Esophagus squamous epithelium (tissue), 4 donors: ENCODE measurements around the gene GABRR1.

Experiments used
- POLR2A ChIP-seq, 4 donors: fragments of 450-650 bp; IDR thresholded peaks; one replicate each; pipeline ENCODE4 v1.6.1; 2017; ENCODE audit warnings: antibody characterized with exemption in 4 of 4, mild to moderate bottlenecking in 4 of 4, moderate library complexity in 3 of 4
- TF ChIP-seq, protein P1 (sequence below), 6 experiments: fragments of 450-650 bp in 4 of 6; fragments of 200-600 bp in 2 of 6; sonication (generic) in 2 of 6; IDR thresholded peaks; one replicate each; pipeline ENCODE4 v1.5.1; 2016 to 2019; ENCODE audit warnings: antibody characterized with exemption in 6 of 6, mild to moderate bottlenecking in 4 of 6, moderate library complexity in 4 of 6

DNA sequence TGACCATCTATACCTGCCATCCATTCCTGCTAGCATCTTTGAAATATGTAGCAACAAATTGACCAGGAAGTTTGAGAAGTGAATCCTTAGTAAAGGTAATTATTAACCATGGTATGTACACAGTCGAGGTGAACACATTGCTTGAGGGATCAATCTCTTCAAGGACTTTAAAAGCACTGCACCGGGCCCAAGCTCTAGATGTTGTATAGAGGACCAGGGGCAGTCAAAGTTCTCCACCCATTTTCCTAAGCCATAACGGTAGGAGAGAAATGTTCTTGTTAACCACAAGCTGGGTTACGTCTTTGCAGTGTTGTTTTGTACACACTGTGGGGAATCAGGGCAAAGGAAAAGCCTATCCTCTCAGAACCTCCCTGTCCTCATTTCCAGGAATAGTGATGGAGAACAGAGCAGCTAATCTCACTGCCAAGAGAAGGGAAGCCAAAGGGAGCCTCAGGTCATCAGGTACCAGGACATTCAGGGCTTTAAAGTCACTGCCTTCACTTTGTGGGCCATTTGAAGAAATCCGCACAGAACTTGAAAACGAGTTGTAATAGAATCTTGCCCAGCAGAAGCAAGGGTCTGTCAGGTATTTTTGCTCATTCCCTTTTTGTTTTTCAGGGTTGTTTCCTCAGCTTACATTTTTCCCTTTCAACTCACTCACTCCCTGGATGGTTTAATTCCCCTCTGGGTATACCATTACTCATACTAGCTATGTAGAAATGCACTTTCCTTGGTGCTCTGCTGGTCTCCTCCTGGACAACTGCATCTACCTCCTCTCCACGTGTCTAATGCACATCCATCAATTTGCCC lies 76.6 kb downstream of the GABRR1 start:
- TF ChIP-seq, protein P1, sequence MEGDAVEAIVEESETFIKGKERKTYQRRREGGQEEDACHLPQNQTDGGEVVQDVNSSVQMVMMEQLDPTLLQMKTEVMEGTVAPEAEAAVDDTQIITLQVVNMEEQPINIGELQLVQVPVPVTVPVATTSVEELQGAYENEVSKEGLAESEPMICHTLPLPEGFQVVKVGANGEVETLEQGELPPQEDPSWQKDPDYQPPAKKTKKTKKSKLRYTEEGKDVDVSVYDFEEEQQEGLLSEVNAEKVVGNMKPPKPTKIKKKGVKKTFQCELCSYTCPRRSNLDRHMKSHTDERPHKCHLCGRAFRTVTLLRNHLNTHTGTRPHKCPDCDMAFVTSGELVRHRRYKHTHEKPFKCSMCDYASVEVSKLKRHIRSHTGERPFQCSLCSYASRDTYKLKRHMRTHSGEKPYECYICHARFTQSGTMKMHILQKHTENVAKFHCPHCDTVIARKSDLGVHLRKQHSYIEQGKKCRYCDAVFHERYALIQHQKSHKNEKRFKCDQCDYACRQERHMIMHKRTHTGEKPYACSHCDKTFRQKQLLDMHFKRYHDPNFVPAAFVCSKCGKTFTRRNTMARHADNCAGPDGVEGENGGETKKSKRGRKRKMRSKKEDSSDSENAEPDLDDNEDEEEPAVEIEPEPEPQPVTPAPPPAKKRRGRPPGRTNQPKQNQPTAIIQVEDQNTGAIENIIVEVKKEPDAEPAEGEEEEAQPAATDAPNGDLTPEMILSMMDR (IDR thresholded peaks at IDR 0.05), result no peak
- no peak for TF ChIP-seq POLR2A (IDR thresholded peaks at IDR 0.05)
